H9 (cell line): Measurements from ENCODE around the gene REEP3. TPM values are rescaled to one million over a fixed set of nuclear protein-coding genes. Genes with fewer than 3 reads are reported as not detected.

Experiments
- DNase-seq: peaks from one replicate; pipeline ENCODE4 v3.0.0-alpha.2; 2017
- H2AFZ ChIP-seq: one replicate; pipeline ENCODE4 v1.6.1; 2013; ENCODE audit warnings: mild to moderate bottlenecking, low read length, control low read depth, moderate library complexity
- H2AK5ac ChIP-seq: 2 replicates; pipeline ENCODE4 v1.6.1; 2013; ENCODE audit warnings: low read length, control low read depth, mixed read lengths; ENCODE audit not compliant: insufficient read length
- H2BK120ac ChIP-seq: one replicate; pipeline ENCODE4 v1.6.1; 2013; ENCODE audit warnings: low read depth, mild to moderate bottlenecking, low read length, control low read depth, inconsistent platforms; ENCODE audit not compliant: poor library complexity, severe bottlenecking
- H2BK12ac ChIP-seq: 2 replicates; pipeline ENCODE4 v1.6.1; 2013; ENCODE audit warnings: low read length, control low read depth, mixed read lengths, low read depth; ENCODE audit not compliant: insufficient read length
- H2BK15ac ChIP-seq: 2 replicates; pipeline ENCODE4 v1.6.1; 2013; ENCODE audit warnings: low read depth, low read length, control low read depth
- H2BK20ac ChIP-seq: one replicate; pipeline ENCODE4 v1.6.1; 2013; ENCODE audit warnings: low read depth, mild to moderate bottlenecking, low read length, control low read depth, inconsistent platforms; ENCODE audit not compliant: poor library complexity, severe bottlenecking
- H2BK5ac ChIP-seq: 2 replicates; pipeline ENCODE4 v1.6.1; 2013; ENCODE audit warnings: low read length, control low read depth, mixed read lengths; ENCODE audit not compliant: insufficient read length
- H3K14ac ChIP-seq: 2 replicates; pipeline ENCODE4 v1.6.1; 2013; ENCODE audit warnings: low read length, control low read depth; ENCODE audit not compliant: insufficient read depth
- H3K18ac ChIP-seq: 2 replicates; pipeline ENCODE4 v1.6.1; 2013; ENCODE audit warnings: low read depth, mild to moderate bottlenecking, mixed read lengths, low read length, control low read depth; ENCODE audit not compliant: insufficient read length
- H3K23ac ChIP-seq: 2 replicates; pipeline ENCODE4 v1.6.1; 2013; ENCODE audit warnings: low read length, control low read depth, mixed read lengths, low read depth; ENCODE audit not compliant: insufficient read length
- H3K23me2 ChIP-seq: 2 replicates; pipeline ENCODE4 v1.6.1; 2013; ENCODE audit warnings: low read depth, mild to moderate bottlenecking, mixed read lengths, low read length, control low read depth; ENCODE audit not compliant: insufficient read length, poor library complexity, severe bottlenecking
- H3K27ac ChIP-seq: 2 replicates; pipeline ENCODE4 v1.5.1; 2013; ENCODE audit warnings: low read length, control low read depth, mixed read lengths, low read depth; ENCODE audit not compliant: insufficient read length
- H3K27me3 ChIP-seq: 2 replicates; pipeline ENCODE4 v1.6.1; 2013; ENCODE audit warnings: low read length, control low read depth, inconsistent platforms; ENCODE audit not compliant: insufficient read depth
- H3K4ac ChIP-seq: 2 replicates; pipeline ENCODE4 v1.6.1; 2013; ENCODE audit warnings: low read depth, mild to moderate bottlenecking, control low read depth, inconsistent platforms, low read length, moderate library complexity
- H3K4me1 ChIP-seq: 2 replicates; pipeline ENCODE4 v1.6.1; 2013; ENCODE audit warnings: low read length, control low read depth, inconsistent platforms; ENCODE audit not compliant: insufficient read depth
- H3K4me2 ChIP-seq: 2 replicates; pipeline ENCODE4 v1.6.1; 2013; ENCODE audit warnings: low read length, control low read depth, mixed read lengths; ENCODE audit not compliant: insufficient read length, insufficient read depth
- H3K56ac ChIP-seq: 2 replicates; pipeline ENCODE4 v1.6.1; 2013; ENCODE audit warnings: low read depth, mild to moderate bottlenecking, mixed read lengths, low read length, control low read depth; ENCODE audit not compliant: insufficient read length
- H3K79me1 ChIP-seq: 2 replicates; pipeline ENCODE4 v1.6.1; 2013; ENCODE audit warnings: low read depth, mild to moderate bottlenecking, moderate library complexity, low read length, control low read depth, inconsistent platforms; ENCODE audit not compliant: insufficient read depth, poor library complexity, severe bottlenecking
- H3K79me2 ChIP-seq: 2 replicates; pipeline ENCODE4 v1.6.1; 2013; ENCODE audit warnings: low read length, control low read depth, inconsistent platforms; ENCODE audit not compliant: insufficient read depth
- H3K9ac ChIP-seq: 2 replicates; pipeline ENCODE4 v1.6.1; 2013; ENCODE audit warnings: low read length, control low read depth, mixed read lengths; ENCODE audit not compliant: insufficient read length; ENCODE audit errors: extremely low read depth
- H3K9me3 ChIP-seq: one replicate; pipeline ENCODE4 v1.6.1; 2013; ENCODE audit warnings: low read depth, low read length, inconsistent platforms; ENCODE audit not compliant: control insufficient read depth
- H3T11ph ChIP-seq: one replicate; pipeline ENCODE4 v1.6.1; 2013; ENCODE audit warnings: mild to moderate bottlenecking, low read length, control low read depth, inconsistent platforms
- H4K20me1 ChIP-seq: one replicate; pipeline ENCODE4 v1.6.1; 2013; ENCODE audit not compliant: control insufficient read depth, insufficient read length, insufficient read depth
- H4K5ac ChIP-seq: 2 replicates; pipeline ENCODE4 v1.6.1; 2013; ENCODE audit warnings: low read depth, mild to moderate bottlenecking, mixed read lengths, low read length, control low read depth; ENCODE audit not compliant: insufficient read length
- H4K8ac ChIP-seq: replicated peaks from 2 replicates; pipeline ENCODE4 v1.6.1; 2013; ENCODE audit warnings: low read length, control low read depth, mixed read lengths, low read depth; ENCODE audit not compliant: insufficient read length
- H4K91ac ChIP-seq: 2 replicates; pipeline ENCODE4 v1.6.1; 2013; ENCODE audit warnings: low read depth, mild to moderate bottlenecking, moderate library complexity, mixed read lengths, low read length, control low read depth; ENCODE audit not compliant: insufficient read length
- H3K27ac Mint-ChIP-seq, 3 experiments: 2 replicates in 2 of 3; 3 replicates in 1 of 3; pipeline ENCODE4 v1.8.0; 2020 to 2021; ENCODE audit warnings: mixed read lengths in 3 of 3, mild to moderate bottlenecking in 1 of 3, moderate library complexity in 1 of 3
- H3K27me3 Mint-ChIP-seq: 2 replicates; pipeline ENCODE4 v1.8.0; 2021; ENCODE audit warnings: low read depth, mild to moderate bottlenecking, moderate library complexity, mixed read lengths
- H3K36me3 Mint-ChIP-seq, 3 experiments: 2 replicates in 2 of 3; 3 replicates in 1 of 3; pipeline ENCODE4 v1.8.0; 2020 to 2021; ENCODE audit warnings: low read depth in 3 of 3, mixed read lengths in 3 of 3; ENCODE audit not compliant: insufficient read depth in 1 of 3
- H3K4me1 Mint-ChIP-seq, 2 experiments: 2 replicates each; pipeline ENCODE4 v1.8.0; 2020; ENCODE audit warnings: mixed read lengths in 2 of 2
- H3K4me3 Mint-ChIP-seq, 2 experiments: 2 replicates in 1 of 2; 3 replicates in 1 of 2; pipeline ENCODE4 v1.8.0; 2020 to 2021; ENCODE audit warnings: mild to moderate bottlenecking in 2 of 2, mixed read lengths in 2 of 2, moderate library complexity in 1 of 2
- H3K9me3 Mint-ChIP-seq, 2 experiments: 2 replicates in 1 of 2; 3 replicates in 1 of 2; pipeline ENCODE4 v1.8.0; 2020; ENCODE audit warnings: mild to moderate bottlenecking in 2 of 2, mixed read lengths in 2 of 2, moderate library complexity in 1 of 2
- CTCF ChIP-seq: fragments of 200-600 bp; sonication (generic); conservative IDR thresholded peaks from 3 replicates; pipeline ENCODE4 v1.8.0; 2021; ENCODE audit warnings: antibody characterized with exemption, mild to moderate bottlenecking
- WGBS: extraction: QIAGEN DNeasy Blood & Tissue Kit; methylation state at CpG from one replicate; pipeline ENCODE4 v1.1.7; 2013; ENCODE audit warnings: missing lambda C conversion rate, low lambda C conversion rate, mixed read lengths; ENCODE audit not compliant: insufficient read length; ENCODE audit errors: extremely low coverage; 5-methylcytosine and 5-hydroxymethylcytosine counted together
- total RNA-seq: library from RNA; stranded (reverse); gene quantifications from 2 replicates; pipeline ENCODE4 v1.2.1, GENCODE V29; 2021

The REEP3 gene
- total RNA-seq, 1 experiment from 2014 or later, result 21.4 TPM

- H3K9me3 Mint-ChIP-seq, result no peaks in the 10 kb centered on the region
Observed at GRCh38 chr10:63634488-63635065, 113.4 kb downstream of the REEP3 start.

More at GRCh38 chr10:63634488-63635065, 113.4 kb downstream of the REEP3 start:
- Histone ChIP-seq H3K18ac (no peak overlapping the region), H3K23me2 (peaks cover 15% of the 10 kb centered on the region), H4K8ac (no peak overlapping the region), H2BK20ac (no peak overlapping the region), H2BK15ac (no peak overlapping the region), H2BK120ac (no peak overlapping the region), H2AFZ (no peak overlapping the region), H4K20me1 (no peaks in the 10 kb centered on the region), H3K79me1 (no peaks in the 10 kb centered on the region), H4K91ac (no peak overlapping the region), H3K27me3 (no peaks in the 10 kb centered on the region), H3K79me2 (no peaks in the 10 kb centered on the region), H3K56ac (no peak overlapping the region), H2BK12ac (no peak overlapping the region), H3K4ac (no peak overlapping the region), H2AK5ac (no peak overlapping the region), H3K4me1 (no peaks in the 10 kb centered on the region; the same call in 1 of the 2 replicates), H2BK5ac (no peak overlapping the region), H3K4me2 (no peak overlapping the region), H3T11ph (no peak overlapping the region), H3K27ac (no peak overlapping the region), H3K14ac (no peak overlapping the region), H3K23ac (no peak overlapping the region), H3K9ac (no peak overlapping the region), H3K9me3 (no peaks in the 10 kb centered on the region), H4K5ac (no peak overlapping the region)
- Mint-ChIP-seq H3K4me3 (no peak overlapping the region), H3K36me3 (no peaks in the 10 kb centered on the region), H3K4me1 (peaks cover 8 to 17% of the 10 kb centered on the region in 2 experiments), H3K27me3 (peaks cover 2% of the 10 kb centered on the region), H3K27ac (no peak overlapping the region)
- TF ChIP-seq CTCF, result no peak
- DNase-seq, result no peak
- no CpG with 5 or more reads among the region's 6 CpGs for WGBS
